HCT116 (cell line): ENCODE measurements around the gene TMEM60.

ENCODE experiments used
- ATF3 ChIP-seq: IDR thresholded peaks from 2 replicates; pipeline ENCODE4 v1.6.1; 2012
- CBX3 ChIP-seq: IDR thresholded peaks from 2 replicates; pipeline ENCODE4 v1.6.1; 2012; ENCODE audit warnings: low read depth
- CEBPB ChIP-seq: IDR thresholded peaks from 2 replicates; pipeline ENCODE4 v1.6.1; 2012; ENCODE audit warnings: low read depth
- CTCF ChIP-seq, 3 experiments: fragments of 200-600 bp in 1 of 3; sonication (generic) in 1 of 3; IDR thresholded peaks in 2 of 3; conservative IDR thresholded peaks in 1 of 3; 2 replicates each; pipeline ENCODE4 v1.5.1; 2012 to 2017; ENCODE audit warnings: low read depth in 2 of 3, low read length in 2 of 3, antibody characterized with exemption in 1 of 3, borderline replicate concordance in 1 of 3, control low read depth in 1 of 3, mild to moderate bottlenecking in 1 of 3, mixed read lengths in 1 of 3, mixed run types in 1 of 3, moderate library complexity in 1 of 3; ENCODE audit not compliant: insufficient read depth in 1 of 3
- EZH2 ChIP-seq: fragments of 200-600 bp; sonication (generic); IDR thresholded peaks from 2 replicates; pipeline ENCODE4 v1.6.1; 2017; ENCODE audit warnings: antibody characterized with exemption, mixed run types
- JUND ChIP-seq: IDR thresholded peaks from 2 replicates; pipeline ENCODE4 v1.6.1; 2012
- POLR2A ChIP-seq: IDR thresholded peaks from 2 replicates; pipeline ENCODE4 v1.7.0; 2011; ENCODE audit warnings: borderline replicate concordance; ENCODE audit not compliant: insufficient read depth, insufficient read length; ENCODE audit errors: extremely low read depth
- POLR2AphosphoS5 ChIP-seq: IDR thresholded peaks from 2 replicates; pipeline ENCODE4 v1.6.1; 2011; ENCODE audit warnings: mild to moderate bottlenecking, low read depth, low read length, moderate library complexity
- RAD21 ChIP-seq: IDR thresholded peaks from 2 replicates; pipeline ENCODE4 v1.6.1; 2012; ENCODE audit warnings: low read depth, mild to moderate bottlenecking
- SP1 ChIP-seq: IDR thresholded peaks from 2 replicates; pipeline ENCODE4 v1.6.1; 2012; ENCODE audit warnings: low read depth
- SRF ChIP-seq: IDR thresholded peaks from 2 replicates; pipeline ENCODE4 v1.6.1; 2012; ENCODE audit warnings: low read depth
- TCF7L2 ChIP-seq: IDR thresholded peaks from 2 replicates; pipeline ENCODE4 v1.7.0; 2011; ENCODE audit warnings: borderline replicate concordance, inconsistent platforms; ENCODE audit not compliant: insufficient read depth, insufficient read length; ENCODE audit errors: extremely low read depth
- ZNF274 ChIP-seq: fragments of 200-500 bp; sonication (Bioruptor generic); IDR thresholded peaks from 2 replicates; pipeline ENCODE4 v1.6.1; 2014; ENCODE audit warnings: mild to moderate bottlenecking, low read depth, low read length, inconsistent platforms
- TF ChIP-seq, protein P1 (sequence below): IDR thresholded peaks from 2 replicates; pipeline ENCODE4 v1.6.1; 2012

- TF ChIP-seq ATF3 (no peak), CEBPB (no peak), POLR2A (no peak), CTCF (IDR thresholded peaks at IDR 0.05 in 2 of 3, conservative IDR thresholded peaks at IDR 0.05 in 1 of 3; ENCODE audit: borderline replicate concordance in 1 of 3, insufficient read depth in 1 of 3, low read depth in 2 of 3, low read length in 2 of 3) (no peak), EZH2 (no peak), POLR2AphosphoS5 (no peak), SP1 (no peak), ZNF274 (no peak), CBX3 (no peak), TCF7L2 (no peak), RAD21 (no peak), SRF (no peak), JUND (no peak)
- TF ChIP-seq, protein P1, sequence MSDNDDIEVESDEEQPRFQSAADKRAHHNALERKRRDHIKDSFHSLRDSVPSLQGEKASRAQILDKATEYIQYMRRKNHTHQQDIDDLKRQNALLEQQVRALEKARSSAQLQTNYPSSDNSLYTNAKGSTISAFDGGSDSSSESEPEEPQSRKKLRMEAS = no peak
Observed at GRCh38 chr7:77760809-77761453, 37.3 kb downstream of the TMEM60 start.
